Suprapubic skin (tissue), 4 donors: ENCODE results near the gene TAOK2. TPM values are rescaled to one million over a fixed set of nuclear protein-coding genes. Genes with fewer than 3 reads are reported as not detected.

Experiments
- DNase-seq, 2 donors: peaks; one replicate each; pipeline ENCODE4 v3.0.0-alpha.2; 2019; ENCODE audit warnings: low spot score in 2 of 2
- H3K27ac ChIP-seq: fragments of 200-600 bp; sonication (generic); one replicate; pipeline ENCODE4 v1.5.1; 2019
- H3K27me3 ChIP-seq: fragments of 200-600 bp; sonication (generic); one replicate; pipeline ENCODE4 v1.5.1; 2019
- H3K36me3 ChIP-seq: fragments of 200-600 bp; sonication (generic); one replicate; pipeline ENCODE4 v1.5.1; 2019
- H3K4me1 ChIP-seq: fragments of 200-600 bp; sonication (generic); one replicate; pipeline ENCODE4 v1.5.1; 2019
- H3K4me3 ChIP-seq: fragments of 200-600 bp; sonication (generic); one replicate; pipeline ENCODE4 v1.5.1; 2019; ENCODE audit warnings: mild to moderate bottlenecking
- H3K9me3 ChIP-seq: fragments of 200-600 bp; sonication (generic); one replicate; pipeline ENCODE4 v1.5.1; 2019
- CTCF ChIP-seq, 2 donors: fragments of 200-600 bp in 1 of 2; fragments of 450-650 bp in 1 of 2; sonication (generic) in 1 of 2; IDR thresholded peaks; one replicate each; pipeline ENCODE4 v1.5.1; 2016 to 2019; ENCODE audit warnings: antibody characterized with exemption in 2 of 2, mild to moderate bottlenecking in 1 of 2, moderate library complexity in 1 of 2
- EP300 ChIP-seq: sonication (generic); formaldehyde crosslinking; IDR thresholded peaks from one replicate; pipeline ENCODE4 v1.6.1; 2017; ENCODE audit warnings: antibody characterized with exemption
- POLR2A ChIP-seq, 2 donors: fragments of 450-650 bp; IDR thresholded peaks; one replicate each; pipeline ENCODE4 v1.6.1; 2017; ENCODE audit warnings: antibody characterized with exemption in 2 of 2, mild to moderate bottlenecking in 2 of 2, moderate library complexity in 2 of 2
- POLR2AphosphoS5 ChIP-seq, 3 donors: sonication (generic); formaldehyde crosslinking; IDR thresholded peaks; one replicate each; pipeline ENCODE4 v1.6.1; 2017; ENCODE audit warnings: antibody characterized with exemption in 3 of 3
- WGBS: methylation state at CpG from one replicate; pipeline ENCODE4 v1.1.5; 2018; 5-methylcytosine and 5-hydroxymethylcytosine counted together
- total RNA-seq, 4 donors: library from RNA; depleted of rRNA; stranded (reverse); fragments of >200 nt; gene quantifications; one replicate each; pipeline ENCODE4 v1.1.0, GENCODE V29; 2016

Gene TAOK2
- total RNA-seq, 4 donors from 2014 or later: 29.1 to 54.4 (median 39.1) TPM

GRCh38 chr16:29971304-29971703 lies 2.4 kb upstream of the TAOK2 start:
- TF ChIP-seq CTCF (IDR thresholded peaks at IDR 0.05) (no peak), EP300 (no peak), POLR2AphosphoS5 (IDR thresholded peaks at IDR 0.05) (no peak), POLR2A (IDR thresholded peaks at IDR 0.05) (no peak)
- Histone ChIP-seq H3K27ac (no peak overlapping the region), H3K4me1 (peaks cover 27% of the 10 kb centered on the region), H3K36me3 (peaks cover 35% of the 10 kb centered on the region), H3K4me3 (no peak overlapping the region), H3K9me3 (no peaks in the 10 kb centered on the region), H3K27me3 (no peaks in the 10 kb centered on the region)
- no peak for DNase-seq
- WGBS: 79% methylated on average over 7 of the region's 8 CpGs

GRCh38 chr16:29972500-29972899 lies 1.2 kb upstream of the TAOK2 start:
- H3K4me1 ChIP-seq: peaks cover 38% of the 10 kb centered on the region
- H3K27me3 ChIP-seq: no peaks in the 10 kb centered on the region
- no peak overlapping the region for H3K27ac ChIP-seq
- no peaks in the 10 kb centered on the region for H3K9me3 ChIP-seq
- TF ChIP-seq CTCF (IDR thresholded peaks at IDR 0.05) (no peak), POLR2AphosphoS5 (IDR thresholded peaks at IDR 0.05) (no peak), EP300 (no peak), POLR2A (IDR thresholded peaks at IDR 0.05) (no peak)
- peaks cover 40% of the 10 kb centered on the region for H3K36me3 ChIP-seq
- DNase-seq: no peak
- WGBS: 92% methylated on average over 1 of the region's 1 CpG
- H3K4me3 ChIP-seq: no peak overlapping the region

- peaks cover 42% of the 10 kb centered on the region for H3K36me3 ChIP-seq
- H3K4me1 ChIP-seq: peaks cover 43% of the 10 kb centered on the region
- peak overlapping the region; percentile 96 for H3K4me3 ChIP-seq
- H3K9me3 ChIP-seq: no peaks in the 10 kb centered on the region
- no peaks in the 10 kb centered on the region for H3K27me3 ChIP-seq
- TF ChIP-seq CTCF (IDR thresholded peaks at IDR 0.05): no peak
- TF ChIP-seq POLR2AphosphoS5 (IDR thresholded peaks at IDR 0.05): no peak
- TF ChIP-seq POLR2A (IDR thresholded peaks at IDR 0.05): no peak
- TF ChIP-seq EP300: no peak
- 63% methylated on average over 6 of the region's 6 CpGs for WGBS
- peak overlapping the region; percentile 95 for H3K27ac ChIP-seq
- no peak for DNase-seq
Measured at GRCh38 chr16:29972992-29973383, 680 bp upstream of the TAOK2 start.

- TF ChIP-seq CTCF (IDR thresholded peaks at IDR 0.05) (no peak), POLR2A (IDR thresholded peaks at IDR 0.05) (no peak), EP300 (no peak), POLR2AphosphoS5 (IDR thresholded peaks at IDR 0.05) (no peak)
- peaks cover 47% of the 10 kb centered on the region for H3K4me1 ChIP-seq
- DNase-seq: peak in 1 of 2 donors; percentile 70
- H3K4me3 ChIP-seq: peak overlapping the region; percentile 96
- no peaks in the 10 kb centered on the region for H3K9me3 ChIP-seq
- 4% methylated on average over 24 of the region's 31 CpGs for WGBS
- peaks cover 42% of the 10 kb centered on the region for H3K36me3 ChIP-seq
- peak overlapping the region; percentile 95 for H3K27ac ChIP-seq
- no peaks in the 10 kb centered on the region for H3K27me3 ChIP-seq
Measured at GRCh38 chr16:29974291-29975133, 844 bp downstream of the TAOK2 start.

- no peak for DNase-seq
- Histone ChIP-seq H3K27ac (peak overlapping the region; percentile 40), H3K4me3 (peak overlapping the region; percentile 96), H3K27me3 (no peaks in the 10 kb centered on the region), H3K9me3 (no peaks in the 10 kb centered on the region), H3K36me3 (peaks cover 42% of the 10 kb centered on the region), H3K4me1 (peaks cover 47% of the 10 kb centered on the region)
- no peak for TF ChIP-seq CTCF (IDR thresholded peaks at IDR 0.05)
- no peak for TF ChIP-seq POLR2AphosphoS5 (IDR thresholded peaks at IDR 0.05)
- TF ChIP-seq POLR2A (IDR thresholded peaks at IDR 0.05): no peak
- TF ChIP-seq EP300: no peak
- 53% methylated on average over 5 of the region's 5 CpGs for WGBS
Measured at GRCh38 chr16:29975134-29975538, 1.5 kb downstream of the TAOK2 start.
